Neural cell (in vitro differentiated cells): Measurements from ENCODE around the gene LYRM7. TPM values are rescaled to one million over a fixed set of nuclear protein-coding genes. Genes with fewer than 3 reads are reported as not detected.

Experiments
- H2AFZ ChIP-seq: fragments of 200-600, 300-800 bp; sonication (generic), shearing (Covaris generic); 2 replicates; pipeline ENCODE4 v1.6.0; 2014; ENCODE audit warnings: low read depth, mild to moderate bottlenecking, antibody characterized with exemption, low read length, moderate library complexity
- H3F3A ChIP-seq: fragments of 200-600 bp; shearing (Covaris generic); 2 replicates; pipeline ENCODE4 v1.6.1; 2016; ENCODE audit warnings: mild to moderate bottlenecking, moderate library complexity, mixed read lengths, antibody characterized with exemption, low read length; ENCODE audit not compliant: insufficient read depth, poor library complexity, severe bottlenecking
- H3K27ac ChIP-seq: fragments of 200-600, 300-800 bp; sonication (generic), shearing (Covaris generic); 2 replicates; pipeline ENCODE4 v1.5.1; 2014; ENCODE audit warnings: mild to moderate bottlenecking, low read length, moderate library complexity
- H3K27me3 ChIP-seq: fragments of 300-800, 200-600 bp; sonication (generic), shearing (Covaris generic); 2 replicates; pipeline ENCODE4 v1.6.0; 2014; ENCODE audit warnings: mild to moderate bottlenecking, low read depth, low read length, moderate library complexity; ENCODE audit not compliant: insufficient read depth
- H3K36me3 ChIP-seq: fragments of 300-800, 200-600 bp; sonication (generic), shearing (Covaris generic); 2 replicates; pipeline ENCODE4 v1.5.1; 2014; ENCODE audit warnings: mild to moderate bottlenecking, antibody characterized with exemption, low read length, moderate library complexity; ENCODE audit not compliant: insufficient read depth
- H3K4me2 ChIP-seq: fragments of 300-800, 200-600 bp; sonication (generic), shearing (Covaris generic); 2 replicates; pipeline ENCODE4 v1.6.0; 2014; ENCODE audit warnings: mild to moderate bottlenecking, low read length
- H3K4me3 ChIP-seq: fragments of 300-800, 200-600 bp; sonication (generic), shearing (Covaris generic); 2 replicates; pipeline ENCODE4 v1.5.1; 2014; ENCODE audit warnings: mild to moderate bottlenecking, low read length, moderate library complexity
- H3K79me2 ChIP-seq: fragments of 200-600 bp; shearing (Covaris generic); replicated peaks from 2 replicates; pipeline ENCODE4 v1.6.0; 2014; ENCODE audit warnings: mild to moderate bottlenecking, low read length, moderate library complexity; ENCODE audit not compliant: insufficient read depth
- H3K9ac ChIP-seq: fragments of 300-800, 200-600 bp; sonication (generic), shearing (Covaris generic); 2 replicates; pipeline ENCODE4 v1.6.1; 2016; ENCODE audit warnings: mild to moderate bottlenecking, low read length, mixed read lengths
- H3K9me2 ChIP-seq: fragments of 200-600 bp; shearing (Covaris generic); 2 replicates; pipeline ENCODE4 v1.6.1; 2016; ENCODE audit warnings: mild to moderate bottlenecking, low read length, mixed read lengths; ENCODE audit not compliant: insufficient read depth
- H3K9me3 ChIP-seq: fragments of 200-600, 300-800 bp; sonication (generic), shearing (Covaris generic); 2 replicates; pipeline ENCODE4 v1.6.1; 2016; ENCODE audit warnings: mild to moderate bottlenecking, mixed run types, low read length, moderate library complexity, mixed read lengths
- H4K20me1 ChIP-seq: fragments of 200-600 bp; shearing (Covaris generic); 2 replicates; pipeline ENCODE4 v1.6.1; 2016; ENCODE audit warnings: mild to moderate bottlenecking, mixed run types; ENCODE audit not compliant: insufficient read depth
- CTCF ChIP-seq: fragments of 450-650 bp; IDR thresholded peaks from 2 replicates; pipeline ENCODE4 v1.5.1; 2014; ENCODE audit warnings: antibody characterized with exemption, mild to moderate bottlenecking, moderate library complexity; ENCODE audit not compliant: poor library complexity, severe bottlenecking
- EP300 ChIP-seq: fragments of 450-650 bp; conservative IDR thresholded peaks from 2 replicates; pipeline ENCODE4 v1.6.1; 2014; ENCODE audit warnings: antibody characterized with exemption, mild to moderate bottlenecking, moderate library complexity; ENCODE audit not compliant: poor library complexity, severe bottlenecking
- EZH2 ChIP-seq: fragments of 200-600, 300-800 bp; shearing (Covaris generic), sonication (generic); IDR thresholded peaks from 2 replicates; pipeline ENCODE4 v1.6.1; 2014; ENCODE audit warnings: antibody characterized with exemption, low read length, borderline replicate concordance, mild to moderate bottlenecking; ENCODE audit not compliant: insufficient read depth, poor library complexity, severe bottlenecking
- MXI1 ChIP-seq: fragments of 450-650 bp; conservative IDR thresholded peaks from 2 replicates; pipeline ENCODE4 v1.6.1; 2014; ENCODE audit warnings: antibody characterized with exemption, mild to moderate bottlenecking; ENCODE audit not compliant: poor library complexity, severe bottlenecking
- POLR2AphosphoS5 ChIP-seq: IDR thresholded peaks from 2 replicates; pipeline ENCODE4 v1.6.1; 2012
- RAD21 ChIP-seq: fragments of 450-650 bp; conservative IDR thresholded peaks from 2 replicates; pipeline ENCODE4 v1.6.1; 2014; ENCODE audit warnings: antibody characterized with exemption, mild to moderate bottlenecking, moderate library complexity
- SMC3 ChIP-seq: fragments of 450-650 bp; conservative IDR thresholded peaks from 2 replicates; pipeline ENCODE4 v1.6.1; 2014; ENCODE audit warnings: antibody characterized with exemption, mild to moderate bottlenecking, moderate library complexity; ENCODE audit not compliant: poor library complexity
- TAF1 ChIP-seq: IDR thresholded peaks from 2 replicates; pipeline ENCODE4 v1.6.1; 2012; ENCODE audit warnings: low read depth
- polyA plus RNA-seq: library from polyadenylated mRNA; depleted of rRNA; stranded (reverse); fragments of >200 nt; gene quantifications from 2 replicates; pipeline ENCODE4 v1.2.3, GENCODE V29; 2014

The LYRM7 gene
- polyA plus RNA-seq, 1 donor from 2014 or later = 8.3 TPM

GRCh38 chr5:131160134-131160533, 10.6 kb upstream of the LYRM7 start:
- Histone ChIP-seq H3K9me2 (no peaks in the 10 kb centered on the region), H3K4me2 (no peak overlapping the region), H3K4me3 (no peak overlapping the region), H3K9ac (no peak overlapping the region), H3K36me3 (peaks cover 13% of the 10 kb centered on the region), H3K27ac (no peak overlapping the region), H3K9me3 (no peaks in the 10 kb centered on the region), H3K79me2 (peaks cover 31% of the 10 kb centered on the region), H3K27me3 (no peaks in the 10 kb centered on the region), H2AFZ (no peak overlapping the region), H4K20me1 (no peaks in the 10 kb centered on the region), H3F3A (no peaks in the 10 kb centered on the region)
- TF ChIP-seq TAF1 (no peak), EP300 (no peak), MXI1 (no peak), SMC3 (no peak), RAD21 (no peak)

GRCh38 chr5:131163276-131164119, 7.2 kb upstream of the LYRM7 start:
- Histone ChIP-seq H3K9ac (peak overlapping the region; percentile 96), H3K9me3 (no peaks in the 10 kb centered on the region), H3K36me3 (peaks cover 13% of the 10 kb centered on the region), H3K79me2 (peaks cover 31% of the 10 kb centered on the region), H3K9me2 (no peaks in the 10 kb centered on the region), H4K20me1 (no peaks in the 10 kb centered on the region), H3F3A (no peaks in the 10 kb centered on the region), H3K4me2 (peak overlapping the region; percentile 90), H2AFZ (no peak overlapping the region), H3K4me3 (peak overlapping the region; percentile 93), H3K27ac (no peak overlapping the region), H3K27me3 (no peaks in the 10 kb centered on the region)
- TF ChIP-seq POLR2AphosphoS5 (no peak), MXI1 (no peak), CTCF (no peak), SMC3 (no peak)

- Histone ChIP-seq H3K27ac (peak overlapping the region; percentile 88), H3K4me3 (peak overlapping the region; percentile 93), H3K27me3 (no peaks in the 10 kb centered on the region), H3K36me3 (peaks cover 6% of the 10 kb centered on the region), H3K9me2 (no peaks in the 10 kb centered on the region), H3F3A (peaks cover 4% of the 10 kb centered on the region), H3K9ac (peak overlapping the region; percentile 96), H4K20me1 (no peaks in the 10 kb centered on the region), H3K79me2 (peaks cover 31% of the 10 kb centered on the region), H2AFZ (peak overlapping the region; percentile 70), H3K4me2 (peak overlapping the region; percentile 90), H3K9me3 (no peaks in the 10 kb centered on the region)
- no peak for TF ChIP-seq EZH2
- peak; percentile 69 for TF ChIP-seq MXI1
- no peak for TF ChIP-seq EP300
- TF ChIP-seq CTCF = no peak
Measured at GRCh38 chr5:131164191-131165118, 6.3 kb upstream of the LYRM7 start.
